DND-41 (cell line): ENCODE results near the gene CDC42SE1.
A peak's percentile ranks its signal among the peaks of the same experiment; 100 is the strongest.

Experiments used
- ATAC-seq: fragments of 200-7000 bp; cut with Tn5 transposase; 3 replicates; pipeline ENCODE4 v1.9.1; 2021; ENCODE audit warnings: low read depth; ENCODE audit not compliant: insufficient read depth
- DNase-seq: peaks from one replicate; pipeline ENCODE4 v3.0.0-alpha.2; 2020
- H2AFZ ChIP-seq: 2 replicates; pipeline ENCODE4 v1.6.0; 2012; ENCODE audit warnings: low read depth, low read length
- H3K27ac ChIP-seq: 2 replicates; pipeline ENCODE4 v1.5.1; 2012; ENCODE audit warnings: low read length, inconsistent platforms
- H3K27me3 ChIP-seq: fragments of 200-600 bp; sonication (generic); 2 replicates; pipeline ENCODE4 v1.6.0; 2012; ENCODE audit warnings: low read length, mild to moderate bottlenecking, inconsistent platforms; ENCODE audit not compliant: insufficient read depth, poor library complexity
- H3K36me3 ChIP-seq: 2 replicates; pipeline ENCODE4 v1.5.1; 2012; ENCODE audit warnings: low read length, inconsistent platforms; ENCODE audit not compliant: insufficient read depth
- H3K4me1 ChIP-seq: 2 replicates; pipeline ENCODE4 v1.5.1; 2012; ENCODE audit warnings: mild to moderate bottlenecking, low read length; ENCODE audit not compliant: insufficient read depth
- H3K4me2 ChIP-seq: 2 replicates; pipeline ENCODE4 v1.6.0; 2012; ENCODE audit warnings: mild to moderate bottlenecking, moderate library complexity, low read length, inconsistent platforms; ENCODE audit not compliant: insufficient read depth
- H3K4me3 ChIP-seq, 2 experiments: fragments of 200-600 bp in 1 of 2; shearing (Covaris generic) in 1 of 2; 2 replicates each; pipeline ENCODE4 v1.5.1; 2012 to 2016; ENCODE audit warnings: inconsistent platforms in 2 of 2, low read length in 2 of 2, mild to moderate bottlenecking in 2 of 2, low read depth in 1 of 2, moderate library complexity in 1 of 2
- H3K79me2 ChIP-seq: 2 replicates; pipeline ENCODE4 v1.6.0; 2012; ENCODE audit warnings: low read length, inconsistent platforms; ENCODE audit not compliant: insufficient read depth
- H3K9ac ChIP-seq: 2 replicates; pipeline ENCODE4 v1.6.0; 2012; ENCODE audit warnings: low read depth, mild to moderate bottlenecking, inconsistent platforms, low read length, moderate library complexity
- H3K9me3 ChIP-seq: 2 replicates; pipeline ENCODE4 v1.5.1; 2012; ENCODE audit warnings: low read length, moderate library complexity, mild to moderate bottlenecking, inconsistent platforms; ENCODE audit not compliant: insufficient read depth, severe bottlenecking
- H4K20me1 ChIP-seq: 2 replicates; pipeline ENCODE4 v1.6.0; 2012; ENCODE audit warnings: low read length; ENCODE audit not compliant: insufficient read depth
- CTCF ChIP-seq: IDR thresholded peaks from 2 replicates; pipeline ENCODE4 v1.5.1; 2012; ENCODE audit warnings: borderline replicate concordance, low read length, moderate library complexity, mild to moderate bottlenecking; ENCODE audit not compliant: poor library complexity, severe bottlenecking; ENCODE audit errors: extremely low read depth
- EZH2 ChIP-seq: IDR thresholded peaks from 3 replicates; pipeline ENCODE4 v1.6.1; 2012; ENCODE audit warnings: borderline replicate concordance, low read depth, mild to moderate bottlenecking, moderate library complexity, low read length, inconsistent platforms; ENCODE audit not compliant: severe bottlenecking

CDC42SE1 gene

GRCh38 chr1:151056149-151056548, 3.3 kb downstream of the CDC42SE1 start:
- Histone ChIP-seq H3K4me1 (peaks cover 39% of the 10 kb centered on the region), H3K4me2 (peak overlapping the region; percentile 79; the same call in 1 of the 2 replicates), H3K9ac (peak overlapping the region; percentile 6; the same call in 1 of the 2 replicates), H3K4me3 (no peak overlapping the region), H3K27ac (peak overlapping the region; percentile 61), H3K27me3 (no peaks in the 10 kb centered on the region), H3K79me2 (peaks cover 56% of the 10 kb centered on the region), H4K20me1 (peaks cover 25% of the 10 kb centered on the region), H3K9me3 (no peaks in the 10 kb centered on the region), H2AFZ (no peak overlapping the region), H3K36me3 (peaks cover 64% of the 10 kb centered on the region)
- ATAC-seq = no peak
- TF ChIP-seq CTCF (no peak), EZH2 (no peak)
- no peak for DNase-seq

GRCh38 chr1:151055581-151055980, 3.8 kb downstream of the CDC42SE1 start:
- no peak overlapping the region for H2AFZ ChIP-seq
- no peaks in the 10 kb centered on the region for H3K9me3 ChIP-seq
- H3K4me2 ChIP-seq = no peak overlapping the region; the same call in 1 of the 2 replicates
- H4K20me1 ChIP-seq = peaks cover 25% of the 10 kb centered on the region
- peaks cover 64% of the 10 kb centered on the region for H3K36me3 ChIP-seq
- H3K27ac ChIP-seq = no peak overlapping the region
- peaks cover 35% of the 10 kb centered on the region for H3K4me1 ChIP-seq
- no peak for TF ChIP-seq CTCF
- TF ChIP-seq EZH2 = no peak
- peaks cover 51% of the 10 kb centered on the region for H3K79me2 ChIP-seq
- ATAC-seq (no peak), DNase-seq (no peak)
- no peak overlapping the region for H3K9ac ChIP-seq
- no peak overlapping the region for H3K4me3 ChIP-seq
- H3K27me3 ChIP-seq = no peaks in the 10 kb centered on the region

GRCh38 chr1:151054971-151055547, 4.4 kb downstream of the CDC42SE1 start:
- Histone ChIP-seq H3K79me2 (peaks cover 46% of the 10 kb centered on the region), H3K9ac (no peak overlapping the region), H3K4me2 (no peak overlapping the region), H3K36me3 (peaks cover 64% of the 10 kb centered on the region), H3K4me3 (no peak overlapping the region), H3K27me3 (no peaks in the 10 kb centered on the region), H2AFZ (no peak overlapping the region), H3K27ac (no peak overlapping the region), H4K20me1 (peaks cover 25% of the 10 kb centered on the region), H3K4me1 (peaks cover 35% of the 10 kb centered on the region), H3K9me3 (no peaks in the 10 kb centered on the region)
- DNase-seq = no peak
- TF ChIP-seq CTCF (no peak), EZH2 (no peak)
- ATAC-seq = no peak
